GM12878 (cell line): ENCODE measurements around the gene WDR59. TPM values are rescaled to one million over a fixed set of nuclear protein-coding genes. Genes with fewer than 3 reads are reported as not detected.

Source experiments
- BCL11A ChIP-seq: IDR thresholded peaks from 2 replicates; pipeline ENCODE4 v1.6.1; 2011; ENCODE audit warnings: low read depth, low read length
- CTCF ChIP-seq, 3 experiments: IDR thresholded peaks in 2 of 3; conservative IDR thresholded peaks in 1 of 3; 2 replicates each; pipeline ENCODE4 v1.5.1; 2011; ENCODE audit warnings: low read depth in 3 of 3, low read length in 3 of 3, mild to moderate bottlenecking in 3 of 3, control low read depth in 2 of 3, moderate library complexity in 2 of 3, inconsistent platforms in 1 of 3, mixed read lengths in 1 of 3; ENCODE audit not compliant: control insufficient read depth in 2 of 3, insufficient read depth in 1 of 3; ENCODE audit errors: extremely low read depth in 1 of 3
- E2F4 ChIP-seq: IDR thresholded peaks from 2 replicates; pipeline ENCODE4 v1.6.1; 2012; ENCODE audit warnings: low read depth, low read length, improper control_type of control experiment
- ETV6 ChIP-seq, 2 experiments: fragments of 450-650 bp in 1 of 2; IDR thresholded peaks in 1 of 2; conservative IDR thresholded peaks in 1 of 2; 2 replicates each; pipeline ENCODE4 v1.6.1; 2014; ENCODE audit warnings: antibody characterized with exemption in 1 of 2, borderline replicate concordance in 1 of 2, low read depth in 1 of 2, mild to moderate bottlenecking in 1 of 2, moderate library complexity in 1 of 2
- IRF3 ChIP-seq: fragments of 450-650 bp; IDR thresholded peaks from 2 replicates; pipeline ENCODE4 v1.6.1; 2014; ENCODE audit warnings: mild to moderate bottlenecking
- MYC ChIP-seq: IDR thresholded peaks from 2 replicates; pipeline ENCODE4 v1.6.1; 2011; ENCODE audit warnings: mild to moderate bottlenecking, low read length, moderate library complexity, inconsistent platforms; ENCODE audit not compliant: insufficient read depth, insufficient replicate concordance, insufficient read length, severe bottlenecking
- PAX8 ChIP-seq: fragments of 450-650 bp; IDR thresholded peaks from 2 replicates; pipeline ENCODE4 v1.6.1; 2017; ENCODE audit warnings: mild to moderate bottlenecking, moderate library complexity
- polyA plus RNA-seq, 11 experiments: library from polyadenylated mRNA; depleted of rRNA in 4 of 11; unstranded in 6 of 11; stranded (reverse) in 5 of 11; fragments of >200 nt; fragmentation: Nextera tagmentation in 4 of 11; fragmentation: Illumina TruSeq in 1 of 11; extraction: Ambion mirVana in 4 of 11; extraction: Trizol in 1 of 11; gene quantifications; 1 replicate in 1 of 11; 2 replicates in 10 of 11; pipeline versions ENCODE4 v1.2.1 to v1.2.3, GENCODE V29; 2011 to 2016; ENCODE audit warnings: inconsistent platforms in 2 of 11, missing spikeins in 2 of 11, low read depth in 1 of 11
- total RNA-seq, 4 experiments: library from RNA; depleted of rRNA in 3 of 4; stranded (reverse); fragments of >200 nt in 3 of 4; fragmentation: Illumina TruSeq in 1 of 4; extraction: Trizol in 1 of 4; gene quantifications; 2 replicates each; pipeline versions ENCODE4 v1.2.1 to v1.2.3, GENCODE V29; 2013 to 2021

The WDR59 gene
- total and polyA plus RNA-seq, 10 of the 15 experiments (the other 5 are each of a cell fraction or from before 2014, with no cell fraction given) = 9.7 to 78.4 (median 24.5) TPM

GRCh38 chr16:75028544-75029135, 43.7 kb upstream of the WDR59 start (continued):
- TF ChIP-seq BCL11A (no peak), CTCF (IDR thresholded peaks at IDR 0.05 in 2 of 3, conservative IDR thresholded peaks at IDR 0.05 in 1 of 3; ENCODE audit: control insufficient read depth in 2 of 3, extremely low read depth in 1 of 3, insufficient read depth in 1 of 3, low read depth in 3 of 3, low read length in 3 of 3) (no peak), ETV6 (conservative IDR thresholded peaks at IDR 0.05 in 1 of 2, IDR thresholded peaks at IDR 0.05 in 1 of 2; ENCODE audit: borderline replicate concordance in 1 of 2, low read depth in 1 of 2) (no peak), PAX8 (no peak), E2F4 (no peak), IRF3 (no peak), MYC (no peak)
- TF ChIP-seq, all 136 proteins: peak for 0
